ENCODE results near the gene GPATCH3. TPM values are rescaled to one million over a fixed set of nuclear protein-coding genes. Genes with fewer than 3 reads are reported as not detected.
A peak's percentile ranks its signal among the peaks of the same experiment; 100 is the strongest.

The GPATCH3 gene
- total and polyA plus RNA-seq, 2 donors from 2014 or later, result 15.8 TPM

DNA sequence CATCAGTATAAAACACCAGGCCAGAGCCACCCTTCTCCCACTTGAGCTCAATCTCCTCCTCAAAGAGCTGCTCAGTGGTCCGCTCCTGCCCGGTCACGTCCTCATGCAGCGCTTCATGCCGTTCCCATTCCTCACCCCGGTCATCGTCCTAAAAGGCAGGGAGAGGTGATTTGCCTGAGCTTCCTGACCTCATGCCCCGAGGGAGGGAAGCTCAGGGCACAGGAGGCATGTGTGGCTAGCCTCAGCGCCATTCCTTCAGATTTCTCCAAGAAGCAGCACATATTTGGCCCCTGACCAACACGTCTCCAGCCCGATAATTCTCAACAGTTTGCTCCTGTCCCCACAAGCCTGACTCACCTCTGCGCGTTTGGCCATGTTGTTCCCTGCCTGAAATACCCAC, 6.0 kb downstream of the GPATCH3 start:
- no peaks in the 10 kb centered on the region for H3K9me3 ChIP-seq (ENCODE audit: control insufficient read depth in 2 of 3, insufficient read depth in 1 of 3, low read length in 3 of 3)
- no peak overlapping the region for H3K4me3 ChIP-seq (ENCODE audit: low read length in 3 of 3)
- no peak overlapping the region for H3K9ac ChIP-seq (ENCODE audit: low read length in 3 of 3)
- DNase-seq (peak in 1 of 5 donors; percentile 38), FAIRE-seq (no peak)
- peaks cover 2 to 17% (median 11%) of the 10 kb centered on the region in 3 donors for H3K36me3 ChIP-seq (ENCODE audit: control insufficient read depth in 2 of 3, insufficient read depth in 3 of 3, low read length in 3 of 3)
- intact Hi-C loops (cut with DNase I), result no loop called here
- no peak overlapping the region for H3K27ac ChIP-seq (ENCODE audit: low read depth in 2 of 2, low read length in 2 of 2)
- TF ChIP-seq, protein P1, sequence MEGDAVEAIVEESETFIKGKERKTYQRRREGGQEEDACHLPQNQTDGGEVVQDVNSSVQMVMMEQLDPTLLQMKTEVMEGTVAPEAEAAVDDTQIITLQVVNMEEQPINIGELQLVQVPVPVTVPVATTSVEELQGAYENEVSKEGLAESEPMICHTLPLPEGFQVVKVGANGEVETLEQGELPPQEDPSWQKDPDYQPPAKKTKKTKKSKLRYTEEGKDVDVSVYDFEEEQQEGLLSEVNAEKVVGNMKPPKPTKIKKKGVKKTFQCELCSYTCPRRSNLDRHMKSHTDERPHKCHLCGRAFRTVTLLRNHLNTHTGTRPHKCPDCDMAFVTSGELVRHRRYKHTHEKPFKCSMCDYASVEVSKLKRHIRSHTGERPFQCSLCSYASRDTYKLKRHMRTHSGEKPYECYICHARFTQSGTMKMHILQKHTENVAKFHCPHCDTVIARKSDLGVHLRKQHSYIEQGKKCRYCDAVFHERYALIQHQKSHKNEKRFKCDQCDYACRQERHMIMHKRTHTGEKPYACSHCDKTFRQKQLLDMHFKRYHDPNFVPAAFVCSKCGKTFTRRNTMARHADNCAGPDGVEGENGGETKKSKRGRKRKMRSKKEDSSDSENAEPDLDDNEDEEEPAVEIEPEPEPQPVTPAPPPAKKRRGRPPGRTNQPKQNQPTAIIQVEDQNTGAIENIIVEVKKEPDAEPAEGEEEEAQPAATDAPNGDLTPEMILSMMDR (IDR thresholded peaks at IDR 0.05; ENCODE audit: borderline replicate concordance, extremely low read depth, insufficient read depth), result no peak
- H3K4me1 ChIP-seq (ENCODE audit: control insufficient read depth in 2 of 3, insufficient read depth in 2 of 3, low read depth in 1 of 3, low read length in 3 of 3), result peaks cover 0 to 11% (median 4%) of the 10 kb centered on the region in 3 donors
- H3K27me3 ChIP-seq (ENCODE audit: control insufficient read depth, insufficient read depth, low read length), result no peaks in the 10 kb centered on the region

DNA sequence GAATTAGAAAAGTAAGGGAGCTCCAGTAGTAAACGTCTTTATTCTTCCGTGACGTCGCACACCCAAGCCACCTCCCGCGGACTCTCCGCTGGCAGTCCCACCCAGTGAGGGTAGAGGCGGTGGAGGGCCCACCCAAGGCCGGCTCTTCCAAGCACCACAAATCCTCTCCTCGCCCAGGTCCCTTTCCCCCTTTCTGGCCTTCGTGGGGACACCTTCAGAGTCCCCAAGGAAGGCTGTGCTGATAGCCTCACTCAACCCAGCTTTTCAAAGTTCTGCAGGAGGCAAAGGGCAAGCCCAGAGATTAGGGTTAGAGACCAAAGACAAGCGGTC, 9.8 kb downstream of the GPATCH3 start:
- Histone ChIP-seq H3K4me3 (ENCODE audit: low read length in 3 of 3) (peak overlapping the region; percentile 68 to 92 (median 74)), H3K27ac (ENCODE audit: low read depth in 2 of 2, low read length in 2 of 2) (peak overlapping the region; percentile 83 to 94), H3K9me3 (ENCODE audit: control insufficient read depth in 2 of 3, insufficient read depth in 1 of 3, low read length in 3 of 3) (no peaks in the 10 kb centered on the region), H3K4me1 (ENCODE audit: control insufficient read depth in 2 of 3, insufficient read depth in 2 of 3, low read depth in 1 of 3, low read length in 3 of 3) (peaks cover 3 to 14% (median 8%) of the 10 kb centered on the region in 3 donors), H3K36me3 (ENCODE audit: control insufficient read depth in 2 of 3, insufficient read depth in 3 of 3, low read length in 3 of 3) (peaks cover 8 to 41% (median 24%) of the 10 kb centered on the region in 3 donors), H3K27me3 (ENCODE audit: control insufficient read depth, insufficient read depth, low read length) (no peaks in the 10 kb centered on the region), H3K9ac (ENCODE audit: low read length in 3 of 3) (peak overlapping the region; percentile 61 to 98 (median 95))
- intact Hi-C loops (cut with DNase I), result no loop called here
- FAIRE-seq, result no peak
- no peak for DNase-seq
- TF ChIP-seq, protein P1 (IDR thresholded peaks at IDR 0.05; ENCODE audit: borderline replicate concordance, extremely low read depth, insufficient read depth), result no peak

DNA sequence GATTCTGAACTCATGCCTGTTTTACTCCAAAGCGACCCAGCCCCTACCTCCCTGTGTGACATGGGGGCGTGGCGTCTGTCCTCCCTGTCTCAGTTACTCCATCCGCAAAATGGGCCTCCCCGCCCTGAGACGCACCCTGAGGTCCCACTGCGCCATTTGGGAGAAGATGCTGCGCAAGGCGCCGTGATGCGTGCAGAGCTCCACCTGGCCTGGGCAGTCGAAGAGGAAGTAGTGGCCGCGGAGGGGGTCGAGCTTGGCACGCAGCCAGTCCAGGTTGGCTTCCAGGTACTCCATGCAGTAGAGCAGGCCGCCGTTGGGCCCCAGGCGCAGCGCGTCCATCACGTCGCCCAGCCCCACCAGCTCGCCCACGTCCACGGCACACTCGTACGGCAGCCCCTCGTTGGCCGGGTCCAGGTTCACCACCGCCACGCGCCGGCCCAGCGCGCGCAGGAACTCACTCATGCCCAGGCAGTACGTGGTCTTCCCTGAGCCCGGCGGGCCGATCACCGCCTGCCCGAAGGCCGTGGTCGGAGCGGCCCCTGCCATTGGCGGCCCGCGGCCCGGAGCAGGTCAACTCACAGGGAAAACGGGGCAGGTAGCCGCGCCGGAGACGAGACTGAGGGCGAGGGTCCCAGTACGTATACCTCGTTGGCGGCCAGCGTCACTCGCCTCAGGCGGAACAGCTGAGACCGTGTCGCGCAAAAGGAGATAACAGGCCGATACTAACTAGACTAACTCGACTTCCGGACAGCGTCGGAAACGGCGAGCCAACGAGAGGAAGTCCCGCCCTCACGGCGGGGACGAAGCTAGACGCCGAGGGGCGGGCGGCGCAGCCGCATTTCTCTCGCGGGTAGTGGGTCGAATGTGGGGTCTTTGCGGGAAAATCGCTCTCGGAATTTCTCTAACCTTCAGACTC, 10.5 kb downstream of the GPATCH3 start, which contains the start of gene GPN2:
Gene GPN2, minus strand, starts transcription at position 733 of the 916 bp plus-strand sequence. Its CDS starts 187 bp downstream, at position 546.
- H3K4me1 ChIP-seq (ENCODE audit: control insufficient read depth in 2 of 3, insufficient read depth in 2 of 3, low read depth in 1 of 3, low read length in 3 of 3), result peaks cover 3 to 14% (median 8%) of the 10 kb centered on the region in 3 donors
- intact Hi-C loops (cut with DNase I), result loop anchor here (10.0 kb wide), 1 partner anchor 85 kb away; no protein-coding TSS in a partner anchor
- DNase-seq, result peak; percentile 80 to 95 (median 87)
- H3K27ac ChIP-seq (ENCODE audit: low read depth in 2 of 2, low read length in 2 of 2), result peak within 1 kb of the TSS; percentile 83 to 94
- H3K9me3 ChIP-seq (ENCODE audit: control insufficient read depth in 2 of 3, insufficient read depth in 1 of 3, low read length in 3 of 3), result no peaks in the 10 kb centered on the region
- peak within 1 kb of the TSS; percentile 68 to 92 (median 74) for H3K4me3 ChIP-seq (ENCODE audit: low read length in 3 of 3)
- no peaks in the 10 kb centered on the region for H3K27me3 ChIP-seq (ENCODE audit: control insufficient read depth, insufficient read depth, low read length)
- TF ChIP-seq, protein P1 (IDR thresholded peaks at IDR 0.05; ENCODE audit: borderline replicate concordance, extremely low read depth, insufficient read depth), result no peak
- H3K9ac ChIP-seq (ENCODE audit: low read length in 3 of 3), result peak within 1 kb of the TSS; percentile 61 to 98 (median 95)
- FAIRE-seq, result no peak
- H3K36me3 ChIP-seq (ENCODE audit: control insufficient read depth in 2 of 3, insufficient read depth in 3 of 3, low read length in 3 of 3), result peaks cover 11 to 47% (median 28%) of the 10 kb centered on the region in 3 donors
